ENCODE measurements around the gene BGLAP. TPM values are rescaled to one million over a fixed set of nuclear protein-coding genes. Genes with fewer than 3 reads are reported as not detected.

The BGLAP gene
- polyA plus RNA-seq, 6 donors from 2014 or later: 1.1 TPM; not detected in 5

DNA sequence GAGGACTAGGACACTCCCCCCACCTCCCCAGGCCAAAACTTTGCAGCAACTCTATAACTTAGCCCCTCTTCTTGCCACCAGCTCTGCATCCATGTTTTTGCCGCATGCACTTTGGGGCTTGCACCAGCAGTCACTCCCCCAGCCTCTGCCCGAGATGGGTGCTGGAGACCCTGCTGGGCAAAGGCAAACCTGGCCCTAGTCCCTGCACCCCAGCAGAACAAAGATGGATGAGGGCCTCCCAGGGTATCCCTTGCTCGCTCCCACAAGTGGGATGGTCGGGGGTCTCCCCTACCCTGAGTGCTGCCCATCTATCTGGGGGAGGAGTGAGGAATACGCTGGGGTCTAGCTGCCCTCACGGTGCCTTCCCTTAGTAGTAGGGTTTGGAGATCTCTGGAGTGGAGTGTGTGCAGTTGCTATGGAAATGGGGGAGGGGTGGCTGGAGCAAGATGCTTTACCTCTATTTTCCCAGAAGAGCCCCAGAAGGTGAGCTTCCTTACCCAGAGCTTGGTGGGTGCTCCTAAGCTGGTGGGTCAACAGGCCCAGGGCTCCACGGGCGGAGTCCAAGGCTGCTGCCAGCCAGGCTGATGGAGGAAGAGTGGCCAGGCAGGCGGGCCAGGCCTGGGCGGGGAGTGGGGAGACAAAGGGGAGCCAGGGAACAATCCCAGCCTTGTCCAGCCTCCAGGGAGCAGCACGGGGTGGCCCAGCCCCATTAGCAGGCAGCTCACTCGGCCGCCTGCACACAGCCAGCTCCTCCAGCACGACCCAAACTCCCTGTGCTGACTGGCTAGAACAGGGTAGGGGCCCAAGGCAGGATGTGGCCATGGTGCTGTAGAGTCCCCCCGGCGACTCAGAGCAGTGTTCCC lies 5.7 kb downstream of the BGLAP start, which contains the start of gene PAQR6:
Gene PAQR6, minus strand, starts transcription at position 597 of the 863 bp plus-strand sequence. CDS start 1,325 bp downstream, outside the sequence.
- Mint-ChIP-seq H3K27me3 (peaks cover 0 to 23% (median 10%) of the 10 kb centered on the region in 3 donors), H3K4me3 (peak within 1 kb of the TSS in 3 of 8 donors; percentile 24 to 64 (median 33)), H3K27ac (peak within 1 kb of the TSS in 2 of 6 donors; percentile 36 to 78), H3K9me3 (no peaks in the 10 kb centered on the region), H3K36me3 (peaks cover 0 to 10% of the 10 kb centered on the region in 2 donors), H3K4me1 (peaks cover 13 to 20% (median 16%) of the 10 kb centered on the region in 3 donors)
- ATAC-seq (ENCODE audit: low read depth in 2 of 2) (no peak), DNase-seq (no peak)

- DNase-seq: no peak
- peak in 1 of 2 donors; percentile 26 for ATAC-seq (ENCODE audit: low read depth in 2 of 2)
- peaks cover 13 to 20% (median 16%) of the 10 kb centered on the region in 3 donors for H3K4me1 Mint-ChIP-seq
- no peaks in the 10 kb centered on the region for H3K9me3 Mint-ChIP-seq
- no peak overlapping the region for H3K4me3 Mint-ChIP-seq
- H3K36me3 Mint-ChIP-seq: peaks cover 0 to 16% of the 10 kb centered on the region in 2 donors
- H3K27ac Mint-ChIP-seq: no peak overlapping the region
- peaks cover 0 to 23% (median 10%) of the 10 kb centered on the region in 3 donors for H3K27me3 Mint-ChIP-seq
Observed at GRCh38 chr1:156248323-156248683, 6.3 kb downstream of the BGLAP start.

- Mint-ChIP-seq H3K27me3 (peaks cover 0 to 11% (median 8%) of the 10 kb centered on the region in 3 donors), H3K27ac (peak overlapping the region in 2 of 6 donors; percentile 39 to 41), H3K9me3 (no peaks in the 10 kb centered on the region), H3K36me3 (peaks cover 5 to 27% of the 10 kb centered on the region in 2 donors), H3K4me1 (peaks cover 10 to 18% (median 12%) of the 10 kb centered on the region in 3 donors), H3K4me3 (peak overlapping the region in 1 of 8 donors; percentile 61)
- DNase-seq (no peak), ATAC-seq (ENCODE audit: low read depth in 2 of 2) (no peak)
Observed at GRCh38 chr1:156249593-156249992, 7.6 kb downstream of the BGLAP start.

GRCh38 chr1:156251527-156251926 lies 9.5 kb downstream of the BGLAP start:
- Mint-ChIP-seq H3K27me3 (no peaks in the 10 kb centered on the region), H3K27ac (no peak overlapping the region), H3K4me1 (no peaks in the 10 kb centered on the region), H3K9me3 (no peaks in the 10 kb centered on the region), H3K36me3 (peaks cover 5 to 27% of the 10 kb centered on the region in 2 donors), H3K4me3 (no peak overlapping the region)
- DNase-seq (no peak), ATAC-seq (ENCODE audit: low read depth in 2 of 2) (no peak)

GRCh38 chr1:156253634-156254033 lies 11.7 kb downstream of the BGLAP start:
- ATAC-seq (ENCODE audit: low read depth in 2 of 2) (no peak), DNase-seq (no peak)
- H3K27ac Mint-ChIP-seq: no peak overlapping the region
- H3K9me3 Mint-ChIP-seq: no peaks in the 10 kb centered on the region
- H3K4me3 Mint-ChIP-seq: no peak overlapping the region
- no peaks in the 10 kb centered on the region for H3K4me1 Mint-ChIP-seq
- peaks cover 5 to 34% of the 10 kb centered on the region in 2 donors for H3K36me3 Mint-ChIP-seq
- H3K27me3 Mint-ChIP-seq: no peaks in the 10 kb centered on the region

DNA sequence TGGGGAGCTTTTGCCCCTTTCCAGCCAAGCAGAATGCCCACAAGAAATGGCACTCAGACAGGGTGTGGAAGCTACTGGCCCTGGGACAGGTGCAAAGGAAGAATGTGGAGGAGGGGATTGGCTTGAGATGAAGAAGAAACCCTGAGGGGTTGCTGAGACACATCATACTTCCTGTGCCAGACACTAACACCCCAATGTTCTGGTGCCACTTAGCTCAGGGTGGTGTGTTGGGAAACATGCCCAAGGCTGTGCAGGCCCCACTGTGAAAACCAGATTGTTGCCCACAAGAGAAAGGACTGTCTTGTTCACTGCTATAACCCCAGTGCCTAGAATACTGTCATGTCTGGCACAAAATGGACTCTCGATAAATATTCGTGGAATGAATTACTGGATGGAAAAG lies 15.7 kb downstream of the BGLAP start:
- peaks cover 0 to 2% (median 0%) of the 10 kb centered on the region in 3 donors for H3K4me1 Mint-ChIP-seq
- no peaks in the 10 kb centered on the region for H3K9me3 Mint-ChIP-seq
- H3K36me3 Mint-ChIP-seq: peaks cover 20 to 45% of the 10 kb centered on the region in 2 donors
- DNase-seq (no peak), ATAC-seq (ENCODE audit: low read depth in 2 of 2) (no peak)
- H3K27me3 Mint-ChIP-seq: no peaks in the 10 kb centered on the region
- H3K4me3 Mint-ChIP-seq: no peak overlapping the region
- H3K27ac Mint-ChIP-seq: peak overlapping the region in 2 of 6 donors; percentile 34 to 64

- no peaks in the 10 kb centered on the region for H3K27me3 Mint-ChIP-seq
- no peak overlapping the region for H3K27ac Mint-ChIP-seq
Observed at GRCh38 chr1:156258859-156259258, 16.9 kb downstream of the BGLAP start.

DNA sequence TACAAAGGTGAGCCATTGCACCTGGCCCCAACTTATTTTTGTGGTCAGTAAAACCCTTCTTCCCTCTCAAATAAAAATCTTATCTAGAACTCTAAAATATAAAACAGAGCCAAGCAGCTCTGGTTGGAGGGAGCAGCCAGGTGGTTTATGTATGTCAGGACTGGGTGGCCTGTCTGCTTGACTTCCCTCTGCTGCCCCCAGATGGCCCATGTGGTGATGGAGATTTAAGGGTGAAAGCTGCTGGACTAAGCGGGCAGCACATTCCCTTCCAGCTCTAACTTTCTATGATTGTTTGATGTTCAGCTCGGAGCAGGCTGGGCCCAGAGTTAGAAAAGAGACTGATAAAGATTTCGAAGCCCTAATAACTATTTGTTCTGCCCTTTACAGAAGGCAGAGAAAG lies 17.8 kb downstream of the BGLAP start:
- ATAC-seq (ENCODE audit: low read depth in 2 of 2): no peak

More at GRCh38 chr1:156258859-156259258, 16.9 kb downstream of the BGLAP start:
- Mint-ChIP-seq H3K4me3 (no peak overlapping the region), H3K36me3 (peaks cover 19 to 45% of the 10 kb centered on the region in 2 donors), H3K4me1 (peaks cover 0 to 2% (median 0%) of the 10 kb centered on the region in 3 donors), H3K9me3 (no peaks in the 10 kb centered on the region)
- no peak for ATAC-seq (ENCODE audit: low read depth in 2 of 2)
- no peak for DNase-seq

DNA sequence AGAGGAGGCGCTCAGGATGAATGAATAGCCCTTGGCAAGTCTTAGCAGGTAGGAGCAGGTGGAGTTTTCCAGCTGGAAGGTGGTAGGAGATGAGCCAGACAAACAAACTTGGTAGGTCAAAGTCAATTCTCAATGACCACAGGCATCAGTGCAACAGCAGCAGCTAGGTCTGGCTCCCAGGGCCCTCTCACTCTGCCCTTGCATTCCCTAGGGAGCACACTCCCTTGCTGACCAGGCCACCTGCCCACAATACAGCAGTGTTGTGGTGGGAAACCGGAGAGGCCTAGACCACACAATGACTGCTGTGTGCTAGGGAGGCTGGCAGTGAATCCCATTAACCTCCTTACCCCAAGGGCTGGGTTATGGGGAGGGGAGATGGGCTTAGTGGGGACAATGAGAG lies 18.9 kb downstream of the BGLAP start:
- DNase-seq: no peak
- H3K9me3 Mint-ChIP-seq: no peaks in the 10 kb centered on the region
- peaks cover 0 to 2% (median 0%) of the 10 kb centered on the region in 3 donors for H3K4me1 Mint-ChIP-seq
- no peak overlapping the region for H3K4me3 Mint-ChIP-seq
- no peaks in the 10 kb centered on the region for H3K27me3 Mint-ChIP-seq
- peaks cover 25 to 56% of the 10 kb centered on the region in 2 donors for H3K36me3 Mint-ChIP-seq
- ATAC-seq (ENCODE audit: low read depth in 2 of 2): no peak
- H3K27ac Mint-ChIP-seq: no peak overlapping the region

More for the DNA sequence above, 17.8 kb downstream of the BGLAP start:
- Mint-ChIP-seq H3K27ac (no peak overlapping the region), H3K4me3 (no peak overlapping the region), H3K4me1 (peaks cover 0 to 2% (median 0%) of the 10 kb centered on the region in 3 donors), H3K27me3 (no peaks in the 10 kb centered on the region), H3K36me3 (peaks cover 20 to 47% of the 10 kb centered on the region in 2 donors), H3K9me3 (no peaks in the 10 kb centered on the region)
- DNase-seq: no peak

GRCh38 chr1:156262461-156263287 lies 20.7 kb downstream of the BGLAP start:
- Mint-ChIP-seq H3K27ac (peak overlapping the region in 1 of 6 donors; percentile 61), H3K36me3 (peaks cover 42 to 74% of the 10 kb centered on the region in 2 donors)
- no peak for DNase-seq

GRCh38 chr1:156263288-156263655 lies 21.3 kb downstream of the BGLAP start:
- Mint-ChIP-seq H3K27ac (no peak overlapping the region), H3K36me3 (peaks cover 43 to 69% of the 10 kb centered on the region in 2 donors), H3K27me3 (no peaks in the 10 kb centered on the region), H3K4me1 (peaks cover 0 to 8% (median 2%) of the 10 kb centered on the region in 3 donors), H3K9me3 (no peaks in the 10 kb centered on the region), H3K4me3 (no peak overlapping the region)
- DNase-seq (no peak), ATAC-seq (ENCODE audit: low read depth in 2 of 2) (no peak)

More at GRCh38 chr1:156262461-156263287, 20.7 kb downstream of the BGLAP start:
- H3K9me3 Mint-ChIP-seq: no peaks in the 10 kb centered on the region
- H3K4me3 Mint-ChIP-seq: no peak overlapping the region
- H3K4me1 Mint-ChIP-seq: peaks cover 0 to 8% (median 2%) of the 10 kb centered on the region in 3 donors
- no peak for ATAC-seq (ENCODE audit: low read depth in 2 of 2)
- no peaks in the 10 kb centered on the region for H3K27me3 Mint-ChIP-seq

- H3K4me3 Mint-ChIP-seq: no peak overlapping the region
- peaks cover 0 to 8% (median 0%) of the 10 kb centered on the region in 3 donors for H3K4me1 Mint-ChIP-seq
- DNase-seq: no peak
- H3K27me3 Mint-ChIP-seq: no peaks in the 10 kb centered on the region
- no peak overlapping the region for H3K27ac Mint-ChIP-seq
- no peaks in the 10 kb centered on the region for H3K9me3 Mint-ChIP-seq
- no peak for ATAC-seq (ENCODE audit: low read depth in 2 of 2)
- H3K36me3 Mint-ChIP-seq: peaks cover 29 to 53% of the 10 kb centered on the region in 2 donors
Observed at GRCh38 chr1:156266051-156266450, 24.1 kb downstream of the BGLAP start.

DNA sequence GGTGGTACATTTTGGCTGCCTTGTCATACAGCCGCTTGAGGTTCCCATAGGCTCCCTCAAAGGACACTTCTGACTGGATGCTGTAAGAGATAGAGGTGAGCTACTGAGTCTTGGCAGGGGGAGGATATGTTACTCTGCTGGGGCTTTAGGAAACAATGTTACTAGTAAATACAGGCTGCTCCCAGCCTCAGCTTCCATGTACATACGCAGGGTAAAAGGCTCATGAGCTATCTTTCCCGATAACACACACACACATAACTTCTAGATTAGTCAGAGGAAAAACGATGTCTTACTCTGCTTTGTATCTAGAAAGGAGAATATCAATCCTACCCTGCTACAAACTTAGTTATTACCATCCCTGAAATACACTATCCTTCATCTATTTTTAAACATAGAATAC lies 26.4 kb downstream of the BGLAP start:
- Mint-ChIP-seq H3K36me3 (peaks cover 37 to 49% of the 10 kb centered on the region in 2 donors), H3K4me1 (peaks cover 0 to 8% (median 0%) of the 10 kb centered on the region in 3 donors), H3K9me3 (no peaks in the 10 kb centered on the region), H3K27ac (no peak overlapping the region), H3K27me3 (no peaks in the 10 kb centered on the region), H3K4me3 (no peak overlapping the region)
- DNase-seq: no peak
- ATAC-seq (ENCODE audit: low read depth in 2 of 2): no peak

Measured in naive B cell (primary cell).